Ovary (tissue), 9 donors: ENCODE data around the gene TREM2. TPM values are rescaled to one million over a fixed set of nuclear protein-coding genes. Genes with fewer than 3 reads are reported as not detected.

ENCODE experiments used
- DNase-seq, 5 donors: peaks; one replicate each; pipeline ENCODE4 v3.0.0-alpha.2; 2019 to 2020
- H3K27ac ChIP-seq, 2 donors: fragments of 200-600 bp; one replicate each; pipeline versions ENCODE4 v1.5.1 to v1.8.0; 2019 to 2022
- H3K27me3 ChIP-seq: fragments of 200-600 bp; one replicate; pipeline ENCODE4 v1.8.0; 2022
- H3K36me3 ChIP-seq: fragments of 200-600 bp; sonication (generic); one replicate; pipeline ENCODE4 v1.5.1; 2019
- H3K4me1 ChIP-seq: one replicate; pipeline ENCODE4 v1.8.1; 2013; ENCODE audit warnings: mild to moderate bottlenecking, moderate library complexity; ENCODE audit not compliant: insufficient read depth
- H3K4me3 ChIP-seq: fragments of 200-600 bp; sonication (generic); one replicate; pipeline ENCODE4 v1.5.1; 2017
- H3K9me3 ChIP-seq, 2 donors: fragments of 200-600 bp in 1 of 2; sonication (generic) in 1 of 2; one replicate each; pipeline versions ENCODE4 v1.5.1 to v1.8.1; 2013 to 2019; ENCODE audit warnings: mild to moderate bottlenecking in 1 of 2, moderate library complexity in 1 of 2
- EP300 ChIP-seq: sonication (generic); formaldehyde crosslinking; IDR thresholded peaks from one replicate; pipeline ENCODE4 v1.6.1; 2017; ENCODE audit warnings: antibody characterized with exemption
- POLR2A ChIP-seq: fragments of 450-650 bp; IDR thresholded peaks from one replicate; pipeline ENCODE4 v1.6.1; 2017; ENCODE audit warnings: antibody characterized with exemption, mild to moderate bottlenecking, moderate library complexity
- WGBS, 3 donors: extraction: QIAGEN DNeasy Blood & Tissue Kit in 1 of 3; methylation state at CpG; one replicate each; pipeline versions ENCODE4 v1.1.5 to v1.1.7; 2013 to 2017; 5-methylcytosine and 5-hydroxymethylcytosine counted together
- intact Hi-C, 4 donors: fragments of 100-400 bp; cut with DNase I; formaldehyde crosslinking; loops; one replicate each; pipeline versions ENCODE4 v1.11.0 to v1.15.1; 2022 to 2023
- polyA plus RNA-seq, 2 donors: library from polyadenylated mRNA; stranded (reverse); fragments of 200-250 nt in 1 of 2; fragments of 350-450 nt in 1 of 2; fragmentation: Illumina TruSeq in 1 of 2; extraction: RNeasy Lipid Tissue Mini Kit (QIAGEN cat#74804) in 1 of 2; gene quantifications; one replicate each; pipeline ENCODE4 v1.2.3, GENCODE V29; 2013 to 2014
- total RNA-seq, 7 donors: library from RNA; depleted of rRNA in 2 of 7; stranded (reverse); fragments of >200 nt in 2 of 7; fragmentation: NEBNext Ultra II Directional in 3 of 7; extraction: Animal tissue kit (Norgen Biotek cat#: 25700) in 3 of 7; gene quantifications; one replicate each; pipeline versions ENCODE4 v1.1.0 to v1.2.4, GENCODE V29; 2016 to 2023
- TF ChIP-seq, protein P1 (sequence below), 3 donors: fragments of 450-650 bp in 2 of 3; fragments of 200-600 bp in 1 of 3; IDR thresholded peaks; one replicate each; pipeline versions ENCODE4 v1.5.1 to v1.8.0; 2016 to 2022; ENCODE audit warnings: antibody characterized with exemption in 3 of 3, mild to moderate bottlenecking in 1 of 3
- donor health status: DM: no; HTN: no; CAD: no; lungs with moderate emphysema.
- donor health status: DM: no; HTN: no; CAD: no.
- donor health status: Bipolar disorder and iron deficiency.
- donor health status: DM: yes; HTN: yes; CAD: no.
- donor health status: DM: no; HTN: no; CAD: no.
- donor health status: DM: yes; HTN: yes; CAD: no.

Gene TREM2
- total and polyA plus RNA-seq, 9 donors: 2.6 to 12.4 (median 4.1) TPM

DNA sequence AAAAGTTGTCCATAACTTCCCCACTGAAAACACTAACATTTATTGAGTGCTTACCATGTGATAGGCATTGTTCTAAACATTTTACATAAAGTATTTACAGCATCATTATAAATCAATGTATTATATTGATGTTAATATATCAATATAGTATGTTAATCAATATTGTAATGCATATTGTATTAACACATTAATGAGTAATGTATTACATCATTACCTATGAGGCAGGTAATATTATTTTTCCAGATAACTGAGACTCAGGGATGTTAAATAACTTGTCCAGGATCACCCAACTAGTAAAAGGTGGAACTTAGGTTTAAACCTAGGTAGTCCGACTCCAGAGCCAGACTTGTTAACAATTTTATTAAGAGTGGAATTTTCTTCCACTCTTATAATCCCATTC is 12.2 kb upstream of the TREM2 start:
- Histone ChIP-seq H3K27me3 (no peaks in the 10 kb centered on the region), H3K9me3 (no peaks in the 10 kb centered on the region), H3K36me3 (no peaks in the 10 kb centered on the region), H3K27ac (no peak overlapping the region), H3K4me1 (no peaks in the 10 kb centered on the region), H3K4me3 (no peak overlapping the region)
- TF ChIP-seq, protein P1, sequence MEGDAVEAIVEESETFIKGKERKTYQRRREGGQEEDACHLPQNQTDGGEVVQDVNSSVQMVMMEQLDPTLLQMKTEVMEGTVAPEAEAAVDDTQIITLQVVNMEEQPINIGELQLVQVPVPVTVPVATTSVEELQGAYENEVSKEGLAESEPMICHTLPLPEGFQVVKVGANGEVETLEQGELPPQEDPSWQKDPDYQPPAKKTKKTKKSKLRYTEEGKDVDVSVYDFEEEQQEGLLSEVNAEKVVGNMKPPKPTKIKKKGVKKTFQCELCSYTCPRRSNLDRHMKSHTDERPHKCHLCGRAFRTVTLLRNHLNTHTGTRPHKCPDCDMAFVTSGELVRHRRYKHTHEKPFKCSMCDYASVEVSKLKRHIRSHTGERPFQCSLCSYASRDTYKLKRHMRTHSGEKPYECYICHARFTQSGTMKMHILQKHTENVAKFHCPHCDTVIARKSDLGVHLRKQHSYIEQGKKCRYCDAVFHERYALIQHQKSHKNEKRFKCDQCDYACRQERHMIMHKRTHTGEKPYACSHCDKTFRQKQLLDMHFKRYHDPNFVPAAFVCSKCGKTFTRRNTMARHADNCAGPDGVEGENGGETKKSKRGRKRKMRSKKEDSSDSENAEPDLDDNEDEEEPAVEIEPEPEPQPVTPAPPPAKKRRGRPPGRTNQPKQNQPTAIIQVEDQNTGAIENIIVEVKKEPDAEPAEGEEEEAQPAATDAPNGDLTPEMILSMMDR (IDR thresholded peaks at IDR 0.05): no peak
- WGBS, 3 donors: 90 to 97% (median 90%) methylated on average over 1 of the region's 1 CpG
- intact Hi-C loops: no loop called here
- DNase-seq: no peak

DNA sequence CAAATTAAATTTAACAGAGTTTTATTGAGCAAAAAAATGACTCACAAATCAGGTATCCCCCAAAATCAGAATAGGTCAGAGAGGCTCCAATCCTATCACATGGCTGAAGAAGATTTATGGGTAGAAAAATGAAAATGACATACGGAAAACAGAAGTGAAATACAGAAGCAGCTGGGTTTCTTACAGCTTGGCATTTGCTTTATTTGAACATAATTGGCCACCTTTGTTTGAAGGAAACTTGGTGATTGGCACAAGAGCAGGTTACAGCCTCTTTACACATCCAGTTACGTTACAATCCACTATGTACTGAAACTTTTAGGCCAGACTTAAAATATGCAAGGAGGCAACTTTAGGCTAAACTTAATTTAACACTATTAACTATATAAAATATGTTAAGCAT is 11.7 kb upstream of the TREM2 start:
- 75 to 87% (median 85%) methylated on average over 2 of the region's 2 CpGs for WGBS, 3 donors
- TF ChIP-seq, protein P1 (IDR thresholded peaks at IDR 0.05): no peak
- TF ChIP-seq POLR2A: no peak
- TF ChIP-seq EP300: no peak
- intact Hi-C loops: no loop called here

DNA sequence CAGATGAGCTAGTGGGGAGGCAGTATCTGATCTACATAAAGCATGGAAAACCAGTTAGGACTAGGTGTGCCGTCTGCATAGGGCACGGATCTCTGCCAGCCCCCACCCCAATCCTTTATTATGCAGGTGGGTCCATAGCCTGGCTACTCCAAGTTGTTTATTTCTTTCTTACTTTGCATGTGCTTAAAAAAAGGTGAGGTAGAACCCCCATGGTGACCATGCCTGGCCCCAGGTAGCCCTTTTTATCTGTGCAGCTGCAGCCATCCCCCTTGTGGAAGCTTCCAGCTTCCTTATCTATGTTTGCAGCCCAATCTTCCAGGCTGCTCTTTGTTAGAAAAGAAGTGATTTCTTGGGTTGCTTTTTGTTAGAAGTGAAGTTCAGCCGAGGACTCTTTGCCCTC is 9.0 kb upstream of the TREM2 start:
- H3K4me3 ChIP-seq: no peak overlapping the region
- DNase-seq: no peak
- 40 to 56% (median 43%) methylated on average over 3 of the region's 3 CpGs for WGBS, 3 donors
- H3K36me3 ChIP-seq: no peaks in the 10 kb centered on the region
- H3K27me3 ChIP-seq: no peaks in the 10 kb centered on the region
- no peaks in the 10 kb centered on the region for H3K4me1 ChIP-seq
- H3K9me3 ChIP-seq: no peaks in the 10 kb centered on the region
- intact Hi-C loops: no loop called here
- H3K27ac ChIP-seq: no peak overlapping the region
- TF ChIP-seq EP300 (no peak), POLR2A (no peak)
- TF ChIP-seq, protein P1 (IDR thresholded peaks at IDR 0.05): no peak

More for the DNA sequence above, 11.7 kb upstream of the TREM2 start:
- H3K4me1 ChIP-seq: no peaks in the 10 kb centered on the region
- H3K4me3 ChIP-seq: no peak overlapping the region
- no peaks in the 10 kb centered on the region for H3K27me3 ChIP-seq
- H3K27ac ChIP-seq: no peak overlapping the region
- DNase-seq: no peak
- H3K9me3 ChIP-seq: no peaks in the 10 kb centered on the region
- H3K36me3 ChIP-seq: no peaks in the 10 kb centered on the region

DNA sequence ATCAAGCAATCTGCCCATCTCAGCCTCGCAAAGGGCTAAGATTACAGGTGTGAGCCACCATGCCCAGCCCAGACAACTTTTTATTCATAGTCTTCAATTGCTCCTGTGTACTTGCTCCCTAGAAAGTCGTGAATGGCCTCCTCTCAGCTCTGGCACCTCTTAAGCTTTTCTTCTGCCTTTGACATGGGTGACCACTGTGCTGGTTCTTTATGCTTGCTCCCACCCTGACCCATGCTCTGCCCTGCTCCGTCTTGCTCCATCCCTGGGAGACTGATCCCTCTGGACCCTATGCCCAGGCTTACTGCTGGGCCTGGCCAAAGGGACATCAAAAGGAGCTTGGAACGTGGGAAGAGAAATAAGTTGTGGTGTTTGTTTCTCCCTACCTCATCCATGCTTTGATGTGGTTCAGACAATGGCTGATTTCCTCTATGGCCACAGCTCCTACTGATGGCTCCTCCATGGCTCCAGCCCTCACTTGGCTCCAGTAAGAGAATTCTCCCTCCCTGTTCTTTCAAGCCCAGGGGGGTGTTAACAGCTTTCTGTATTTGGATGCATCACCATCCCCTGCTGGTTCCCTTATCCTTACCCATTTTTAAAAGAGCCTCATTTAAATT is 7.7 kb upstream of the TREM2 start:
- WGBS, 3 donors: 65 to 81% (median 73%) methylated on average over 4 of the region's 4 CpGs
- TF ChIP-seq POLR2A (no peak), EP300 (no peak)
- TF ChIP-seq, protein P1 (IDR thresholded peaks at IDR 0.05): no peak
- Histone ChIP-seq H3K36me3 (no peaks in the 10 kb centered on the region), H3K9me3 (no peaks in the 10 kb centered on the region), H3K4me3 (no peak overlapping the region), H3K27me3 (no peaks in the 10 kb centered on the region), H3K4me1 (no peaks in the 10 kb centered on the region), H3K27ac (no peak overlapping the region)
- intact Hi-C loops: no loop called here
- DNase-seq: no peak
